Upper lobe of right lung (tissue), 1 donor: Measurements from ENCODE around the gene NR5A2. TPM values are rescaled to one million over a fixed set of nuclear protein-coding genes. Genes with fewer than 3 reads are reported as not detected.

Source experiments
- ATAC-seq: fragments of 200-7000 bp; cut with Tn5 transposase; one replicate; pipeline ENCODE4 v1.9.1; 2020; ENCODE audit warnings: mild to moderate bottlenecking, moderate library complexity
- DNase-seq: peaks from one replicate; pipeline ENCODE4 v3.0.0-alpha.2; 2020
- H3K27ac ChIP-seq: fragments of 200-600 bp; one replicate; pipeline ENCODE4 v1.8.0; 2022
- H3K27me3 ChIP-seq: fragments of 200-600 bp; one replicate; pipeline ENCODE4 v1.8.0; 2022; ENCODE audit warnings: mild to moderate bottlenecking
- H3K36me3 ChIP-seq: fragments of 200-600 bp; one replicate; pipeline ENCODE4 v1.8.0; 2022
- H3K4me1 ChIP-seq: fragments of 200-600 bp; one replicate; pipeline ENCODE4 v1.8.0; 2022
- H3K4me3 ChIP-seq: fragments of 200-600 bp; one replicate; pipeline ENCODE4 v1.8.0; 2022; ENCODE audit warnings: mild to moderate bottlenecking
- H3K9me3 ChIP-seq: fragments of 200-600 bp; one replicate; pipeline ENCODE4 v1.8.0; 2022
- intact Hi-C: fragments of 100-400 bp; cut with DNase I; formaldehyde crosslinking; loops from one replicate; pipeline ENCODE4 v1.11.0; 2022
- total RNA-seq: library from RNA; stranded (reverse); fragmentation: NEBNext Ultra II Directional; extraction: Animal tissue kit (Norgen Biotek cat#: 25700); gene quantifications from one replicate; pipeline ENCODE4 v1.2.1, GENCODE V29; 2021
- TF ChIP-seq, protein P1 (sequence below): fragments of 200-600 bp; IDR thresholded peaks from one replicate; pipeline ENCODE4 v1.8.0; 2022; ENCODE audit warnings: antibody characterized with exemption
- donor health status: DM: no; HTN: yes; CAD: no; lungs with severe emphysema.

The NR5A2 gene
- total RNA-seq, 1 donor from 2014 or later, result 8.1 TPM

DNA sequence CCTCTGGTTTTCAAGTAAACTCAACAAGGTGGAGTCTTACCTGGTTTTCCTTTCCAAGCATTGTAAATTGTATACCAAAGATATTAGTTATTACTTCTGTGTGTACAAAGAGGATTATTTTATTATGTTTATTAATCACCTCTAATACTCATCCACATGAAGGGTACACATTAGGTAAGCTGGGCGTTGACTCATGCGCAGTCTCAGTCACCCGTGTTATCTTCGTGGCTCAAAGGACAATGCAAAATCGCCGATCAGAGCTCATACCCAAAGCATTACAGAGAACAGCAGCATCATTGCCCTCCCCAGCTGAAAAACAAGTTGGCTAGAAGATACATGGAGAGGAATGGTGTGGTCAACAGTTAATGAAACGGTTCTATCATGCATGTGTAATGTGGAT is 148.7 kb downstream of the NR5A2 start:
- ATAC-seq (no peak), DNase-seq (no peak)
- Histone ChIP-seq H3K27ac (no peak overlapping the region), H3K36me3 (no peaks in the 10 kb centered on the region), H3K27me3 (no peaks in the 10 kb centered on the region), H3K4me1 (no peaks in the 10 kb centered on the region), H3K4me3 (no peak overlapping the region), H3K9me3 (no peaks in the 10 kb centered on the region)
- intact Hi-C loops, result no loop called here
- TF ChIP-seq, protein P1, sequence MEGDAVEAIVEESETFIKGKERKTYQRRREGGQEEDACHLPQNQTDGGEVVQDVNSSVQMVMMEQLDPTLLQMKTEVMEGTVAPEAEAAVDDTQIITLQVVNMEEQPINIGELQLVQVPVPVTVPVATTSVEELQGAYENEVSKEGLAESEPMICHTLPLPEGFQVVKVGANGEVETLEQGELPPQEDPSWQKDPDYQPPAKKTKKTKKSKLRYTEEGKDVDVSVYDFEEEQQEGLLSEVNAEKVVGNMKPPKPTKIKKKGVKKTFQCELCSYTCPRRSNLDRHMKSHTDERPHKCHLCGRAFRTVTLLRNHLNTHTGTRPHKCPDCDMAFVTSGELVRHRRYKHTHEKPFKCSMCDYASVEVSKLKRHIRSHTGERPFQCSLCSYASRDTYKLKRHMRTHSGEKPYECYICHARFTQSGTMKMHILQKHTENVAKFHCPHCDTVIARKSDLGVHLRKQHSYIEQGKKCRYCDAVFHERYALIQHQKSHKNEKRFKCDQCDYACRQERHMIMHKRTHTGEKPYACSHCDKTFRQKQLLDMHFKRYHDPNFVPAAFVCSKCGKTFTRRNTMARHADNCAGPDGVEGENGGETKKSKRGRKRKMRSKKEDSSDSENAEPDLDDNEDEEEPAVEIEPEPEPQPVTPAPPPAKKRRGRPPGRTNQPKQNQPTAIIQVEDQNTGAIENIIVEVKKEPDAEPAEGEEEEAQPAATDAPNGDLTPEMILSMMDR, result no peak

DNA sequence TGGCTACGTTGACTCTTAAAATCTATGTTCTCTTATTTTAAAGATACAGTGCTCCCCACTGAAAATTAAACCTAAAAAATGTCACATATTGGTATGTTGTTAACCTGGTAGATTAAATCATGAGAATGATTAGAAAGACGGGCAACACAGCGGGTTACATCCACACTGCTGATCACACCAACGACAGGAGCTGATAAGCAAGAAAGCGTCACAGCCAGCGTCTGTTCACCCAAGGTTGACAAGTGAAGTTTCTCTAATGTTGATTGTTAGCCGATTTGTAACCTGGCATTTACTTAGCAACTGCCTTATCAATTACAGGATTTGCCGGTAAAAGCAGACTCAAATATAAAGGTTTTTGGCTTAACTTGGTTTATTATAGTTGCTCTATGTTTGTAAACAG is 149.3 kb downstream of the NR5A2 start:
- TF ChIP-seq, protein P1, result no peak
- intact Hi-C loops, result no loop called here
- no peaks in the 10 kb centered on the region for H3K36me3 ChIP-seq
- H3K4me3 ChIP-seq, result no peak overlapping the region
- no peak overlapping the region for H3K27ac ChIP-seq
- H3K9me3 ChIP-seq, result no peaks in the 10 kb centered on the region
- DNase-seq (no peak), ATAC-seq (no peak)
- no peaks in the 10 kb centered on the region for H3K27me3 ChIP-seq
- H3K4me1 ChIP-seq, result no peaks in the 10 kb centered on the region

DNA sequence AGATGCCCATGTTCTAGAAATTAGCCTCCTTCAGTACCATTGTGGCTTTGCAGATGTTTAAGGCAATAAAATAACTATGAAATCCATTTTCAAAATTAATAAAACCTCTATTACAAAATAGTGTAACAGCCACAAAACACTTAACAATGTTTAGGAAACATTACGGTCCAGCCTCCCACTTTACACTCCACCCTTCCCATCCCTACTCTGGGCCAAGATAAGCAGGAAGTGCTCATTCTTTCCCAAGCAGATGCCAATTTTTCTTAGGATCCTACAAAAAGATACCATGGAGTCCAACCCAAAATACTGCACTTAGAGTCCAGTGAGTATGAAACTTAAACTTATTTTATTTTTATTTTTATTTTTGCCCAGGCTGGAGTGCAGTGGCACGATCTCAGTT is 150.8 kb downstream of the NR5A2 start:
- Histone ChIP-seq H3K27ac (no peak overlapping the region), H3K4me3 (no peak overlapping the region), H3K4me1 (peaks cover 2% of the 10 kb centered on the region), H3K27me3 (no peaks in the 10 kb centered on the region), H3K36me3 (no peaks in the 10 kb centered on the region), H3K9me3 (no peaks in the 10 kb centered on the region)
- DNase-seq (no peak), ATAC-seq (no peak)
- TF ChIP-seq, protein P1, result no peak
- intact Hi-C loops, result no loop called here

DNA sequence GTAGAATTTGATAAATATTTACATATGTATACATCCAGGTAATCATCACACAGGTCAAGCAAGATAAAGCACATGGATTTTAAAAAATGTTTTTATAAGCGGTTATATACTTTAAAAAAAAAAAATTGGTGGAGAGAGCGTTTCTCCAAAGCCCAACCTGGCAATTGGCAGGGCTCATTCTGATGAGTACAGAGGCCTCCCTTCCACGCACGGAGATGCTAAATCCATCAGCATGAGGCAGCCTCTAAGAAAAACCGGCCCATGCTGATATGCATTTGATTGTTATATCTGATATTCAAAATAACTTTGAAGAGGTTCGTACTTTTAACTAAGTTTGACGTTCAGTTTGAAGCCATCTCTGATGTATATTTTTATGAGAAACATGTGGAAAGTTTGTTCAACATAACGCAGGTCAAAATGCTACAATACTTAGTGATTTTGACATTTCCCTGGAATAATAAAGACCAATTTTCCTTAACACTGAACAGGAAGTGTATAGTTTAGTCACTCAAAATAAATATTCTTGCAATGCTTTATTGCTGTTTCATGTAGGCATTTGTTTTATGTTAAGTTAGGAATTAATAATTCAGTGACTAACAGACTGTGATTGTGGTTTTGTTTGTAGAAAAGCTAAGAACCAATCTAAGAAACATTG is 151.7 kb downstream of the NR5A2 start:
- H3K4me1 ChIP-seq, result peaks cover 11% of the 10 kb centered on the region
- H3K27me3 ChIP-seq, result no peaks in the 10 kb centered on the region
- no peaks in the 10 kb centered on the region for H3K36me3 ChIP-seq
- H3K4me3 ChIP-seq, result no peak overlapping the region
- TF ChIP-seq, protein P1, result no peak
- no peak for DNase-seq
- ATAC-seq, result no peak
- H3K27ac ChIP-seq, result no peak overlapping the region
- intact Hi-C loops, result no loop called here
- H3K9me3 ChIP-seq, result no peaks in the 10 kb centered on the region

DNA sequence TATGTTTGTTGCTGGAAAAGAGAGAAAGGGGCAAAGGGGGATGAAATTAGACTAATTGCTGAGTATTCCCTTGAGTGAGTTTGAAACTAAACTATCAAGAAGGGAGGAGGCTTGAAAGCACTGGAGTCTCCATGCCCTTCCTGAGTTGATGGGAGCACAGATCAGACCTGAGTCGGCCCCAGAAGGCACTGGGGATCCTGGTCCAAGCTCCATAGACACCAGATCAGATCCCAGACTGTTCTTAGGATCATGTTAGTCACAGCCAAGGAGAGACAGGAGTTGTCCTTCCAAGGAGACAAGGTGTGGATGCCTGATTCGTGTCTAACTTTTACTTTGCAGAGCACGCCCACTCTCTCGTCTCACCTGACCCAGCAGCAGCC is 152.3 kb downstream of the NR5A2 start:
- peaks cover 16% of the 10 kb centered on the region for H3K4me1 ChIP-seq
- intact Hi-C loops, result no loop called here
- H3K27ac ChIP-seq, result no peak overlapping the region
- DNase-seq (no peak), ATAC-seq (no peak)
- no peaks in the 10 kb centered on the region for H3K36me3 ChIP-seq
- no peaks in the 10 kb centered on the region for H3K27me3 ChIP-seq
- H3K4me3 ChIP-seq, result no peak overlapping the region
- TF ChIP-seq, protein P1, result no peak
- H3K9me3 ChIP-seq, result no peaks in the 10 kb centered on the region

DNA sequence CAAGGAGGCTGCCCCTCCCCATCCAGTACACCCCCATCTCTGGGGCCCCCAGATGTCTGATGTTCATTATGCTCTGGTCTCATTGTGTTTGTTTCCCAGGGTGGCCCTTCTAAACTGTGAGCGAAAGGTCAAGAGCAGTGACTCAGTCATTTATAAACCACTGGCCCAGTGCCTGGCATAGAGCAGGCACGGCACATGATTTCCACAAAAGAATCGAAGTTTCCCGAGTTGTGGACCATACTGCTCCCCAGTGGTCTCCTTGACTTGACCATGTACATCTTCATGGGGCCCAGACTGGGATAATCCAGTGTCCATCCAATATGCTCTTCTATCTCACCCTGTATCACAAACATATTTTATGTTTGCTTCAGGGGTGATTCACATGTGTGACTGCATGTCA is 153.3 kb downstream of the NR5A2 start:
- intact Hi-C loops, result no loop called here
- DNase-seq (no peak), ATAC-seq (peak; percentile 26)
- TF ChIP-seq, protein P1, result no peak
- H3K4me1 ChIP-seq, result peaks cover 19% of the 10 kb centered on the region
- no peaks in the 10 kb centered on the region for H3K36me3 ChIP-seq
- H3K4me3 ChIP-seq, result no peak overlapping the region
- H3K9me3 ChIP-seq, result no peaks in the 10 kb centered on the region
- H3K27ac ChIP-seq, result no peak overlapping the region
- H3K27me3 ChIP-seq, result no peaks in the 10 kb centered on the region
